ENCODE results near the gene GSTM3.

DNA sequence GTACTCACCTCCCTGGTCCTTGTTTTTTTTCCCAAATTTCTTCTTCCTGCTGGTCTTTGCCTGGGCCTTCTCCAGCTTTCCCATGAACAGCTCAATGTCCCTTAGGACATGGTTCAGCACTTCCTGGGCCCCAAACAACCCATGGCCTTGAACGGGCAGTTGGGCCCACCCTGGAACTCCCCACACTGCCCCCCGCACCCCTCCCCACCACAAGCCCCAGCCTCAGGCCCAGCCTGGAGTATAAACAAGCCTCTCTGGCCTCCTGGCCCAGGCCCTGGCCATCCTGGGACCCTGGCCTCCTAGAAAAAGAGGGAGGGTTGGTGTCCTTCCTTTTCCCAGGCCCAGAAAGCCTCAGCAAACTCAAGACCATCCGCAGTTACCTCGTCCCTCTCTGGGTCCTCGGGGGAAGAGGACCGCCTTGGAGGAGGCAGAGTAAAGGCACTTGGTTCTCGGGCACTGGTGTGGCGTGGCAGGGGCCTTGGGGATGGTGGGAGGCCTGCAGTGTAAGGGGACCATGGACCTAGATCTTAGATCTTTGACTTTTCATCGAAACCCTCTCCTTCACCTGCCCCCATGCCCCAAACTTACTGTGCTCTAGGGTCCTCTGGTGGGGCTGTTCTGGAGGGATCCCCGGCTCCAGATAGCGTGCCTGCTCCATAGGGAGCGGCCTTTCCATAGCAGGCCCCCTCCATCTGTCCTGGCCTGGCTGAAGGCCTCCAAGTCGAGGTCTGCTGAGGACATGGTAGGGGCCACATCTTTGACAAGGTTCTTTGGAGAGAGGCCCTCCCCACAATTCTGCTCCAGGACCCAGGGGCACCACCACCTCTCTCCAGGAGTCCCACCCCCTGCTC, 17.3 kb upstream of the GSTM3 start:
- no peak for TF ChIP-seq POLR2AphosphoS5 (IDR thresholded peaks at IDR 0.05; ENCODE audit: borderline replicate concordance, low read depth, low read length)
- TF ChIP-seq EZH2 (IDR thresholded peaks at IDR 0.05), result no peak
- TF ChIP-seq FOXP2 (optimal IDR thresholded peaks at IDR 0.05; ENCODE audit: control extremely low read depth, extremely low read length, insufficient read depth), result no peak

Data from SK-N-MC (cell line).